Measurements from ENCODE around the gene PFKM.

- no peak for TF ChIP-seq CTCF (conservative IDR thresholded peaks at IDR 0.05; ENCODE audit: low read depth, low read length)
- peak; percentile 59; the same call in 1 of the 2 replicates for TF ChIP-seq POLR2A (IDR thresholded peaks at IDR 0.05; ENCODE audit: low read depth, low read length)
- no peak for TF ChIP-seq RCOR1 (IDR thresholded peaks at IDR 0.05; ENCODE audit: insufficient replicate concordance, low read length)
- no peak for TF ChIP-seq ELK1 (IDR thresholded peaks at IDR 0.05; ENCODE audit: borderline replicate concordance, low read depth, low read length)
- no peak for TF ChIP-seq MXI1 (IDR thresholded peaks at IDR 0.05; ENCODE audit: borderline replicate concordance, low read depth, low read length)
- TF ChIP-seq NFE2L2 (IDR thresholded peaks at IDR 0.05; ENCODE audit: low read depth, low read length) = no peak
Observed at GRCh38 chr12:48105867-48106680, 13.1 kb upstream of the PFKM start, which contains the start of gene SENP1.
